ENCODE results near the gene USP7.

Gene USP7

DNA sequence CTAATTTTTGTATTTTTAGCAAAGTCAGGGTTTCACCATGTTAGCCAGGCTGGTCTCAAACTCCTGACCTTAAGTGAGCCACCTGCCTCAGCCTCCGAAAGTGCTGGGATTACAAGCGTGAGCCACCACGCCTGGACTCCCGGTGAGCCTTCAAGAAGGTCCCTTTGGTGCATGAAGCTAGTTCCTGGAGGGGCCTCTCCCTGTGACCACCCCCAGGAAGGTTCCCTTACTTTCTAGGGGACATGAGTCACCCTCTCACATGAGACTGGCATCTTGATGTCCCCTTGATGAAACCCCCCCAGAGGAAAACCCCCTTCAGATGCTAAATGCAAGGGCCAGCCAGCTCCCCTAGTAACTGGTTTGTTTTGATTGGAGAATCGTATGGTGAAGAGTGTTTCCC lies 107.7 kb downstream of the USP7 start:
- Mint-ChIP-seq H3K36me3 (ENCODE audit: low read depth) (peaks cover 31% of the 10 kb centered on the region), H3K4me3 (no peak overlapping the region), H3K9me3 (no peaks in the 10 kb centered on the region), H3K27me3 (no peaks in the 10 kb centered on the region), H3K4me1 (peaks cover 21% of the 10 kb centered on the region), H3K27ac (peak overlapping the region; percentile 20)
- ATAC-seq, result no peak
- DNase-seq, result peak; percentile 2

DNA sequence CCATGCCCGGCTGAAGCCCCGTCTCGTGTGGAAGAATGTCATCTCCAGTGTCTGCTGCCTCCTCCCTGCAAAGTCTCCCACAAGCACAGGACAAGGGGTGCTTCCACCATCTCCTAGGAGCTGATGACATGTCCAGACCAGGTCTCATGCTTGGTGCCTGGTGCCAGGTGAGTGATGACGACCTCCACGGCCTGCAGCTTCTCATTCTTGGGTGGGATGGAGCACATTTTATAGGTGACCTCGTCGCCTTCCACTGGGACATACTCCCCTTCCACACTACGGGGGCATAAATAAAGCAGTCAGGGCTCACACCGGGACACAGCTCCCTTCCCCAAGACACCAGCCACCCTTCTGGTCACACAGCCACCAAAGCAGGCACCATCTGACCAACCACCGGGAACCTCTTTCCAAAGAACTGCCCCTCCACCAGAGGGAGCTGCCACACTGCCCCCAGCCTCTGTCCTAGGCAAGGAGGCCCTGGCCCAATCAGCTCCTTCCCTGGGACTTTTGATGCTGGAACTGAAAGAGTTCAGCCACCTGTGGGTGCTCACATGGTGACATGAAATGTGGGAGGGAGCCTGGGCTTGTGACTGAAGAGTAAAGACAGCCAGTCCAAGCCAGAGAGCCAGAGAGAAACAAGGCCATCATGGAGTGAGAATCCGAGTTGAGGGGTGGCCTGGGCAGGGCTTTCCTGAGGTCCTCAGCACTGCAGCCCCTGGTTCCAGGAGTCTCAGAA lies 108.5 kb downstream of the USP7 start:
- Mint-ChIP-seq H3K4me1 (peaks cover 26% of the 10 kb centered on the region), H3K27me3 (no peaks in the 10 kb centered on the region), H3K9me3 (no peaks in the 10 kb centered on the region), H3K36me3 (ENCODE audit: low read depth) (peaks cover 38% of the 10 kb centered on the region), H3K27ac (no peak overlapping the region), H3K4me3 (no peak overlapping the region)
- ATAC-seq (no peak), DNase-seq (no peak)

DNA sequence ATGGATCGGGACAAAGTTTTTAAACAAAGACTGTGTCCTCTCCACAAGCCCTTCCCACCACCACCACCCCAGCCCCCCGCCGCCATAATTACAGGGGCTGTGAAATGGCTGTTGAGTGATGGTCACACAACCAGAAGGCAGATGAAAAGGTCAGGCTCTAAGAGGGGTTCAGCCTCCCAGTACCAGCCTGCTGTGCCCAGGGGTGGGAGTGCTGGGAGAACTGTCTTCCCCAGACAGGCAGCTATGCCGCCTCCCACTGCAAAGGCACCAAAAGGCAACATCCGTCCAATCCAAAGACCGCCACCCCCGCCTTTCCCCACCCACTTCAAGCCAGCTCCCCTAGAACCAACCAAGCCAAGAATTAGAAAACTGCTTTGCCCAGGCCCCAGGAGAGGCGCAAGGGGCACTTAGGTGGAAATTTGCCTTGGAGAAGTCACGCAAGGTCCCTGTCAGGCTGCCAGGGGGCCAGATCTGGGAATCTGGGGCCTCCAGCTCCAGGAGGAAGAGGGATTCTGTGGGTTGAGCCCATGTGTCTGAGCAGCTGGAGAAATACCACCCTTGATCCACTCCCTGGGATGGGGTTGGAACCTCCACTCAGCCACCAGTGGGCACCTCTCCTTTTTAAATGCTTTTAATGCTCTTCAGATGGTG lies 109.3 kb downstream of the USP7 start:
- no peak overlapping the region for H3K27ac Mint-ChIP-seq

DNA sequence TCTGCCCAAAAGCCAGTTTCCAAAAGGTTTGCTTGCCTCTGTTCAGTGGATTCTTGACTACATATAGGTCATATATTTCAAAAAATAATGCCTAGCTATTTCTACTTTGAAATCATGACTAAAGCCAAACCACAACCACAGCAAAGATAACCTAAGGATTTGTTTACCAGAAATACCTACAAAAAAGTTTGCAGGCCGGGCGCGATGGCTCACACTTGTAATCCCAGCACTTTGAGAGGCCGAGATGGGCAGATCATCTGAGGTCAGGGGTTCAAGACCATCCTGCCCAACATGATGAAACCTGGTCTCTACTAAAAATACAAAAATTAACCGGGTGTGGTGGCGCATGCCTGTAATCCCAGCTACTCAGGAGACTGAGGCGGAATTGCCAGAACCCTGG lies 110.1 kb downstream of the USP7 start:
- Mint-ChIP-seq H3K36me3 (ENCODE audit: low read depth) (peaks cover 39% of the 10 kb centered on the region), H3K4me1 (peaks cover 32% of the 10 kb centered on the region), H3K27ac (peak overlapping the region; percentile 56), H3K27me3 (no peaks in the 10 kb centered on the region), H3K4me3 (no peak overlapping the region), H3K9me3 (no peaks in the 10 kb centered on the region)
- ATAC-seq, result no peak
- no peak for DNase-seq

More for the DNA sequence above, 109.3 kb downstream of the USP7 start:
- no peak overlapping the region for H3K4me3 Mint-ChIP-seq
- DNase-seq, result no peak
- H3K36me3 Mint-ChIP-seq (ENCODE audit: low read depth), result peaks cover 39% of the 10 kb centered on the region
- H3K4me1 Mint-ChIP-seq, result peaks cover 30% of the 10 kb centered on the region
- no peaks in the 10 kb centered on the region for H3K9me3 Mint-ChIP-seq
- ATAC-seq, result no peak
- no peaks in the 10 kb centered on the region for H3K27me3 Mint-ChIP-seq

DNA sequence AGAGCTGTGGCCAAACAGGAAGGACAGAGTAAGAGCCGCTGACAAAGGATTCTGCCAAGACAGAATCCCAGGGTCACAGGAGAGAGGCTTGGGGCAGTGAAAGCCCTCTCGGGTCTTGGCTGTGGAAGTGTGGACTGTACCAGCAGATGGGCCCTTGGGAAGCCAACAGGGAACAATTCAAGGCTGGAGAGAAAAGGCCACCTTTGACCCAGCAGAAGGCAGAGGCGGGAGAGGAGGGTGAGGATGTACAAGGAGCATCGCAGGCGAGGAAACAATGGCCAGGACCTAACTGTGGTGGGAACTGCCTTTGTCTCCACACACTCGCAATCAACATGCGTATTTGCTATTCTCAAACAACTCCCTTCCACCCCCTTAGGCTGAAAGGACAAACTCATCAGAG lies 110.6 kb downstream of the USP7 start:
- H3K27ac Mint-ChIP-seq, result peak overlapping the region; percentile 56
- no peak overlapping the region for H3K4me3 Mint-ChIP-seq
- no peak for DNase-seq
- ATAC-seq, result no peak
- H3K27me3 Mint-ChIP-seq, result no peaks in the 10 kb centered on the region
- H3K9me3 Mint-ChIP-seq, result no peaks in the 10 kb centered on the region
- peaks cover 36% of the 10 kb centered on the region for H3K36me3 Mint-ChIP-seq (ENCODE audit: low read depth)
- peaks cover 32% of the 10 kb centered on the region for H3K4me1 Mint-ChIP-seq

DNA sequence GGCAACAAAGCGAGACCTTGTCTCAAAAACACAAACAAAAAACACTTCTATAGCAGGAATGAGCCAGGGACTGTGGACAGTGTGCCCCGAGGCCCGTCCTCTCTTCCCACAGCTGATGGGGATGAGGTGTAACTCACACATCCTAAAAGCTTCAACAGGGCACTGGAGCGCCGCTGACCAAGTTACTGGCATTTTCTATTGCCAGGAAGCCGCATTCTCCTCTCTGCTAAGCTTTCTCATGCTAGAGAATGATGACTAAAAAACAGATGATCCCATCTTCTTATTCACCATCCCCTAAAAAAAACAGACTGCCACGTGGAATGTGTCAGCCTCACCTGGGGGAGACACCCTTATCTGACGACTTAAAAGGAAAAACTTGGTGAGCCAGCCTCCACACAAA lies 111.2 kb downstream of the USP7 start:
- peaks cover 30% of the 10 kb centered on the region for H3K4me1 Mint-ChIP-seq
- no peaks in the 10 kb centered on the region for H3K27me3 Mint-ChIP-seq
- no peaks in the 10 kb centered on the region for H3K9me3 Mint-ChIP-seq
- peaks cover 32% of the 10 kb centered on the region for H3K36me3 Mint-ChIP-seq (ENCODE audit: low read depth)
- peak overlapping the region; percentile 28 for H3K27ac Mint-ChIP-seq
- ATAC-seq (no peak), DNase-seq (no peak)
- no peak overlapping the region for H3K4me3 Mint-ChIP-seq

DNA sequence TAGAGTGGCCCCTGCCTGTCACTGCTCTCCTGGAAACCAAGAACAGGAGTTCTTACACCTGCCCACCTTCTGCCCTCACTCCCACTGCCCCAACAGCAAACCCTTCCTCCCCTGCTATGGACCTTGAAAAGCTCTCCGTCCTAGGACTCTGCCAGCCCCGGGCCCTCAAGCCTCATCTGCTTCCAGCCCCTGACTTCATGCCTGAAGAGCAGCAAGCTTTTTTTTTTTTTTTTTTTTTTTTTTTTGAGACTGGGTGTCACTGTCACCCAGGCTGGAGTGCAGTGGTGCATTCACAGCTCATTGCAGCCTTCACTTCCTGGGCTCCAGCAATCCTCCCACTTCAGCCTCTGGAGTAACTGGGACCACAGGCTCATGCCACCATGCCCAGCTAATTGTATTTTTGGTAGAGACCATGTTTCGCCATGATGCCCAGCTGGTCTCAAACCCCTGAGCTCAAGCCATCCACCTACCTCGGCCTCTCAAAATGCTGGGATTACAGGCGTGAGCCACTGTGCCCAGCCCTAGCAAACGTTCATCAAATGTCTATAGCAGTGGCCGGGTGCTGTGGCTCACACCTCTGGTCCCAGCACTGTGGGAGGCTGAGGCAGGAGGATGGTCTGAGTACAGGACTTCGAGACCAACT lies 111.8 kb downstream of the USP7 start:
- peak overlapping the region; percentile 35 for H3K27ac Mint-ChIP-seq
- ATAC-seq, result no peak
- DNase-seq, result no peak
- no peaks in the 10 kb centered on the region for H3K27me3 Mint-ChIP-seq
- H3K4me1 Mint-ChIP-seq, result peaks cover 29% of the 10 kb centered on the region
- H3K36me3 Mint-ChIP-seq (ENCODE audit: low read depth), result peaks cover 33% of the 10 kb centered on the region
- H3K4me3 Mint-ChIP-seq, result no peak overlapping the region
- H3K9me3 Mint-ChIP-seq, result no peaks in the 10 kb centered on the region

DNA sequence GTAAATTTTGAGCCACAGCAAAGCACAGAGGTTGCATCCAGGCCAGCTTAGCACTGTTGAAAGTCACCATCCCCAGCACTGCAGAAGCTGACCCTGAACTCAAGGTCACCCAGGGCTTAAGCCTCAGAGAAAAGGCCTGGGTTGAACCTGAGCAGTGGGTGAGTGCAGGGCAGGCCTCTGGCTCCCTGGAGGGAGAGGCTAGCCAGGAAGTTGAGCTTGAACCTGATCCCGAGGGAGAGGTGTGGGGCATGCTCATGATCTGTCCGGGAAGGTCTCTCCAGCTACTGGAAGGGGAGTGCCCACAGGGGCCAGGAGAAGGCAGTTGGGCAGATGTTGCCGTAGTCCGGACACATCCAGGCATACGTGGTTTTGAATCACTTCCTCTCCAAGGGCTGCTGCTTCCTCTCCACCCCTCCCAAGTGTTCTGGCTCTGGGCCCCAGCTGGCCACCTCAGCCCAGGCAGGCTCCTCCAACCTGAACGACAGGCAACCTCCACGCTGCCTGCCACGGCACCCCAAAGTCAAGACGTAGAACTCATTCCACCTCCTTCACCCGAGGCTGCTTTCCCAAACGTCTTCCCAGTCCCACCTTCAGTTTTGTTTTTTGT lies 113.3 kb downstream of the USP7 start:
- Mint-ChIP-seq H3K27ac (peak overlapping the region; percentile 67), H3K36me3 (ENCODE audit: low read depth) (peaks cover 32% of the 10 kb centered on the region), H3K27me3 (no peaks in the 10 kb centered on the region), H3K4me1 (peaks cover 18% of the 10 kb centered on the region), H3K9me3 (no peaks in the 10 kb centered on the region), H3K4me3 (no peak overlapping the region)
- no peak for DNase-seq
- peak; percentile 13 for ATAC-seq

DNA sequence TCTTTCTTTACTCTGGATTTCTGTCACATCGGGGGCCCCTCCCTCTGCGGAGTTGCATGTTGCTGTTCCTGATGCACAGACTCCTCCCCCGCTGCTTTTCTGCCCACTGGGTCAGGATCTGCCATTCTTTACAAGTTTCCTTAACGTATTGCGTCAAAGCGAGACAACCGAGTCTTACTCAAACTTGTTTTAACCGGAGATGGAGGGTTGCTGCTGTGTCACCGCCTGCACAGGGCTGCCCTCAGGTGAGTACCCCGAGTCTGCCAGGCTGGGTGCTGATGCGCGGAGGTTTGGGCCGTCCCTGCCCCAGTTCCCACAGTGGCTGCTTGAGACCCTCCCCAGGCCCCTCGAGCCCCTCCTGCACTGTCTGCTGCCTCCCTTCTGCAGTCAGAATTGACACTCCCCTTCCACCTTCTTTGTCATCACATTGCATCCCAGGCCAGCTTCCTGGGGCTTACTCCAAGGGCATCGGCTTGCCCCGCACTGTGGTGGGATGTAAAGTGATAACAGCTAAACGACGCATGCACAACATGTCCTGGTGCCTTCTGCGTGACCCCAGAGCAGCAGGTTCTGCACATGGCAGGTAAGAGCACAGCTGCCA lies 114.2 kb downstream of the USP7 start:
- H3K27ac Mint-ChIP-seq, result no peak overlapping the region
- DNase-seq (no peak), ATAC-seq (no peak)
- H3K27me3 Mint-ChIP-seq, result no peaks in the 10 kb centered on the region
- H3K4me1 Mint-ChIP-seq, result peaks cover 17% of the 10 kb centered on the region
- H3K4me3 Mint-ChIP-seq, result no peak overlapping the region
- H3K9me3 Mint-ChIP-seq, result no peaks in the 10 kb centered on the region
- H3K36me3 Mint-ChIP-seq (ENCODE audit: low read depth), result peaks cover 29% of the 10 kb centered on the region

DNA sequence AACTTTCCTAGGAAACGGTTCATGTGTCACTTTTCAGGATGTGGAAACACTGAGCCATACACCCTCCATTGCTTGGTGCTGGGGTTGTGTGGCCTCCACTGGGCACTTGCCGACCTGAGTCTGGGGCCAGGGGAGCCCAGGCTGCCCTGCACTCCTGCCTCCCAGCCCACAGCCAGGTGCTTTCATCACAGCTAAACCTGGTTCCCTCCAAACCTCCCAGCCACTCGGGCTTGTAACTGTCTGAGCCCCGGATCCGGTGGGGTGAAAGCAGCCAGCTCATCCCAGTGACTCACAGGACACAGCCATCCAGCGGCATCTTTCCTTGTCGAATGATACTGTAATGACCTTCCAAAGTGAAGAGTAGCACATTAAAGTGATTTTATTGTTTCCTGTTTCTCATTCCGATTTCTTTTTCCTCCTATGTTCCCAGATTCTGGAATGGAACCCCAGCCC lies 114.7 kb downstream of the USP7 start:
- no peak overlapping the region for H3K27ac Mint-ChIP-seq
- no peaks in the 10 kb centered on the region for H3K27me3 Mint-ChIP-seq
- ATAC-seq (no peak), DNase-seq (no peak)
- peaks cover 17% of the 10 kb centered on the region for H3K4me1 Mint-ChIP-seq
- no peaks in the 10 kb centered on the region for H3K9me3 Mint-ChIP-seq
- H3K36me3 Mint-ChIP-seq (ENCODE audit: low read depth), result peaks cover 29% of the 10 kb centered on the region
- no peak overlapping the region for H3K4me3 Mint-ChIP-seq

DNA sequence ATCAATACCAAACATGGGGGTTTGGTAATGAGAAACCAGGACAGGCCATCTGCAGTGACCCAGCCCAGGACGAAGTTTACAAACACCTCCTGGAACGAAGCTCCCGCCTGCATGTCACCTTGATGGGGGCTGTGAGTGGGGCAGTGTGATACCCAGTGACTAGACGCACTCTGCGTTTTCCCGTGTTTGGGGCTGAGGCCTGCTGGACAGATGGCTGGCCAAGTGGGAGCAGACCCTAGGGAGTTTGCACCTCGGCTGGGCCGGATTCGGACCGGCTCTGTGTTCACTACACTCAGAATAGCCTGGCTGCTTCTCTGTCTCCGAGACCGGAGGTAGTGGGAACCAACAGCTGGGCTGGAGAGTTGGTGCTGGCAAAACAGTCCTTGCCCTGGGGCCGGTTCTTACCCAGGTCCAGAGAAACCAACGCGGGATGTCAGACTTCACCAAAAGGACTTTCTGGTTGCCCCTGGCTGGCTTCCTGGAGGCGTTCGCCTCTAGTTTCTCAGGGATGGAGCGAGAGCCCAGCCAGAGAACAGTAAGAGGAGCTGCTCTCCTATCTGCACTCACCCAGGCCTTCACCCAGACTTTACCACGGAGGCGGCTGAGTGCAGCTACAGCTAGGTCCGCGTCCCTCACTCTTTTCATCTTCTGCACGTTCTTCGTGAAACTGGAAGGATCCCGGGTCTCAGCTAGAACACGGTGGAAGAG lies 115.3 kb downstream of the USP7 start:
- ATAC-seq (no peak), DNase-seq (no peak)
- Mint-ChIP-seq H3K27me3 (no peaks in the 10 kb centered on the region), H3K4me3 (no peak overlapping the region), H3K9me3 (no peaks in the 10 kb centered on the region), H3K4me1 (peaks cover 17% of the 10 kb centered on the region), H3K36me3 (ENCODE audit: low read depth) (peaks cover 29% of the 10 kb centered on the region), H3K27ac (no peak overlapping the region)

DNA sequence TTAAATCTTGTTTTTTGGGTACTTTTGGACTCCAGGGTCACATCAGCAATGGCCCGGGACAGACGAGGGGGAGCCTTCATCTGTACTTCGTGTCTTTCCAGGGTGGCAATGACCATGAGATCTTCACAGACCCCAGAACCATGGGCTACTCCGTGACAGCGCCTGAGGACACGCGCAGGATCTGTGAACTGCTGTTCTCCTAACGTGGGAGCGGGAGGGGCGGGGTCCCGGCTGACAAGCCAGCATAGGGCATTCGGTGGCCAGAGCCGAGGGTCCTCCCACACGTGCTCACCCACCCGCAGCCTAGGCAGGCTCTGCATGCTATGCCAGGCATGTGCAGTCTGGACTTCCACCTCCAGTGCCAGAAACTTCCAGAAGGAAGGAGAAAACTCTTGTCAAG lies 116.1 kb downstream of the USP7 start:
- ATAC-seq (peak; percentile 20), DNase-seq (no peak)
- no peak overlapping the region for H3K27ac Mint-ChIP-seq
- H3K4me3 Mint-ChIP-seq, result no peak overlapping the region
- peaks cover 12% of the 10 kb centered on the region for H3K4me1 Mint-ChIP-seq
- no peaks in the 10 kb centered on the region for H3K27me3 Mint-ChIP-seq
- H3K36me3 Mint-ChIP-seq (ENCODE audit: low read depth), result peaks cover 24% of the 10 kb centered on the region
- no peaks in the 10 kb centered on the region for H3K9me3 Mint-ChIP-seq

DNA sequence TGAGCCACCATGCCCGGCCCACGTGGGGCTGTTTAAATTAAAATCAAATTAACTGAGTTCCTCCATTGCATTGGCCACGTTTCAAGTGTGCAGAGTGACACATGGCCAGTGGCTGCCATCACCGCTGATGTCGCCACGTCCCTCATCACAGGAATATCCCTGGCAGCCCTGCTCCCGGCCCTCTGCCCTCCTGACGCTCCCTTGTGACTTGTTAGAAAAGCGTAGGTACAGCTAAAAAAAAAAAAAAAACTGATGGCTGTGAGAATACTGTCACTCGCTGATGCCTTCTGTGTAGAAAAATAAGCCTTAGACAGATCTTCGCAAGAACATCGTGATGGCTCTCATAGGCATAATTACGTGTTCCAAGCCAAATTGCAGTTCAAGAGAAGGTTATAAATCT lies 116.6 kb downstream of the USP7 start:
- no peak overlapping the region for H3K27ac Mint-ChIP-seq
- H3K9me3 Mint-ChIP-seq, result no peaks in the 10 kb centered on the region
- DNase-seq, result no peak
- H3K36me3 Mint-ChIP-seq (ENCODE audit: low read depth), result peaks cover 28% of the 10 kb centered on the region
- ATAC-seq, result no peak
- H3K27me3 Mint-ChIP-seq, result no peaks in the 10 kb centered on the region
- H3K4me3 Mint-ChIP-seq, result no peak overlapping the region
- peaks cover 11% of the 10 kb centered on the region for H3K4me1 Mint-ChIP-seq

DNA sequence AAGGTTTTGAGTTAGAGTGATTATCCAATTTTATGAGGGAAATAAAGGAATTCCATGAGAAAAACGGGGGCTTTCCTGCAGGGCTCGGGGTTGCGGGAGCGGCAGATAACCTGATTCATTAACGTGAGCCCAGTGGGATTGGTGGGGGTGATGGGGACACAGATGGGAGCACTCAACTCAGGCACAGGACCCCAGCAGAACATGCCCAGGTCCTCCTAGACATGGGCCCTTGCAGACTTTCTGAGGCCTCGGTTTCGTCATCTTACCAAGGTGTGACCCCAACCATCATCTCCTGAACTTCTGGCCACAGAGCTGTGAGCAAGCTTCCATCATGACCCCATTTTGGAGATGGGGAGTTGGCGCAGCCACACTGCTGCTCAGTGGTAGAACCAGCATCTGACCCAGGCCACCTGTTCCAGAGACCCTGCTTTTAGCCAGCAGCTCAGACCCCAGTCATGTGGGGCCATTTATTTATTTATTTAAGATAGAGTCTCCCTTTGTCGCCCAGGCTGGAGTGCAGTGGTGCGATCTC lies 117.2 kb downstream of the USP7 start:
- Mint-ChIP-seq H3K36me3 (ENCODE audit: low read depth) (peaks cover 26% of the 10 kb centered on the region), H3K4me1 (peaks cover 11% of the 10 kb centered on the region), H3K9me3 (no peaks in the 10 kb centered on the region), H3K27me3 (no peaks in the 10 kb centered on the region), H3K4me3 (no peak overlapping the region), H3K27ac (no peak overlapping the region)
- DNase-seq (no peak), ATAC-seq (no peak)
